ENCODE results near the gene HMX1.

HMX1 gene

DNA sequence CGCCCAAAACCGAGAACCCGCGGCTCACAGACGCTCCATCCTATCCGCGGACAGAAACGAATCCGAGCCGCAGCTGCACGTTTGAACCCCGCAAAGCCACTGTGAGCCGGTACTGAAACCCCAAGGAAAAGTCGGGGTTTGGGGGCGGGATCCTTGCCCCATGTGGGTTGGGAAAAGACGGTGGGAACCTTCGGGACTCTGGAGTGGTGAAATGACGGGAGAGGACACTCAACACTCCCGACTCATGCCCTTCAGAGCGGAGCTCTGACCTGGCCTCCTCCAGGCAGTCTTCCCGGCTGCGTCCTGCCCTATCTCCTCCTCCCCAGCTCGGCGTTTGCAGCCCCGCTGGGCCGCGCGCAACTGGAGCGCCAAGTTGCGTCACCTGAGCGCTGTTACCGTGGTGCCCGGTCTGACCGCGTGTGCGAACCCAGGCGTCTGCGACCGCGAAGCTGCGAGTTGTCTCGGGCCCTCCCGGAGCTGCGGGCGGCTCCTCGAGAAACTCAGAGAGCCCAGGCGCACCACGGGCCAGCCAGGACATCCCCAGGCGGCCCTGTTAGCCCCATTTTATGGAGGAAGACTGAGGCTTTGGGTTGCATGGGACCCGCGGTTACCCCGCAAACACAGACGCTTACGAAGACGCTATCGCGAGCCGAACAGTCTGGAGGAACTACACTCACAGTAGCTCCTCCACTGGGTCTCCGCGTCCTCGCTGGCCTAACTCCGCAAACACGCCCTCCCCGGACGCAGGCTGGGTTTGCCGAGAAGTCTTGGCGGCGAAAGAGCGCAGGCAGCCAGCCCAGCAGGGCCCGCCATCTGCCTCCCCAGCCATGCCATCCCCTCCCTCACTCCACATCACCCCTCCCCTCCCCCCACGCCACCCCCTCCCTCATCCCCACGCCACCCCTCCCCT lies 20.3 kb upstream of the HMX1 start:
- FAIRE-seq: no peak

DNA sequence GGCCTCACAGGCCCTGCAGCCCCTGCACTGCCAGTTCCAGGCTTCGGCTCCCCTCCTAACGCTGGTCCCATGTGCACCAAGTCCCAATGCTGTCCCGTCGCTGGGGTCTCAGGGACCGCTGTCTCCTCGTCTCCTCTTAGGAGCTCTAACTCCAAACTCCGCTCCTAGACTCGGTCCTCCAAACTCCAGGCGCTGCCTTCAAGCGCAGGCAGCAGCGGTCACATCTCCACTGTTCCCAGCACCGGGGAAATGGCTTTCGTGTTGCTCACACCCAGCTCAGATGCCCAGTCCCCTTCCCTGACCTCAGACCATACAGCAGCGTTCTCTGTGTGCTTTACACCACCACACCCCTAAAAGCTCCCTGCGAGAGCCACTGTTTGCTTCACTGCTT lies 19.6 kb upstream of the HMX1 start:
- no peak for FAIRE-seq

- no peak for FAIRE-seq
Observed at GRCh38 chr4:8888856-8889255, 17.2 kb upstream of the HMX1 start.

DNA sequence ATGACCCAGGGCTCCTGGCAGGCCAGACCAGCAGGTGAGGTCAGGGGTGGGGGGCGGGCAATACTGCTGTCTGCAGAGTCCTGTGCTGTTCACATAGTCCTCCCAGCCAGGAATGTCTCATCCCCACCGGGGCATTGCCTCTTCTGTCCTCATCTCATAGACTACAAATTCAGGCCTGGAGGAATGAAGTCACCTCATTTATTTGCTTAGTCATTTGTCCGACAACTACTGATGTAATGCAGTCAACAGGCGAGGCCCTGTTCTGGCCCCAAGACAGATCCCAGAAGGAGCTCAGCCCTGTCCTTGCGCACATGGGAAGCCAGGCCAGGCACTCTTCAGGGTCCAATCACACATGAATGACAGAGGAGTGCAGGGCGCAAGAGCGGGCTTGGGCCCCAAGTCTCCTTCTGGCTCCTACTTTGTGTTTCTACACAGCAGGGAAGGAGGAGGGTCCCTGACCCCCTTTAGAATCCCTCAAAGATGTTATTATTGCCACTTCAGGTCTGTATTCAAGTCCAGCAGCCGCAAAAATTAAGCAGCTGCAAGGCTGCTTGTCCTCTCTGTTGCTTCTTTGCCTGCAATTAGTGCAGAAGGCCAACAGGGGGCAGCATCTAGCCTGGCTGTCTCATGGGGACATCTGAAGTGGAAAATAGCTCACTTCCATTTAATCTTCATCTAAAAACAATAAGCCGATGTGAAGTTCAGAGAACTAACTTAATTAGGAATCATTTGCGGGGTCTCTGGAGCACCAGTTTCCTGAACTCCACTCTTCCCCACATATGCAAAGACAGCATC lies 15.2 kb upstream of the HMX1 start:
- FAIRE-seq: no peak

- no peak for FAIRE-seq
Observed at GRCh38 chr4:8882239-8882638, 10.6 kb upstream of the HMX1 start.

DNA sequence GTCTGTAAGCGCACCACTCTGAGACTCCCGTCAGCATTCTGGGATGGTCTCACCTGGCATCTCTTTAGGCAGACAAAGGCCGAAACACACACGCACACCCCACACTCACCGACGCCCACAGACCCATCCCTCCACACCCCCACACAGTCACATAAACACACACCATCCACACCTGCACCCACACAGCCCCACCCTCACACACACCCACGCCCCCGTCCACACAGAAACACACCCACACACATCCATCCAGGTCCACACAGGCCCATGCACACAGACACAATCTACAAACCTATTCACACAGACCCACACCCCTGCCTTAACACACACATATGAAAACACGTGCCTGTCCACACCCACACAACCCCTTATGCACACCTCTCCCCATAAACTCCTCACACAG lies 9.2 kb upstream of the HMX1 start:
- FAIRE-seq: no peak

- FAIRE-seq: no peak
Observed at GRCh38 chr4:8879574-8879973, 7.9 kb upstream of the HMX1 start.

DNA sequence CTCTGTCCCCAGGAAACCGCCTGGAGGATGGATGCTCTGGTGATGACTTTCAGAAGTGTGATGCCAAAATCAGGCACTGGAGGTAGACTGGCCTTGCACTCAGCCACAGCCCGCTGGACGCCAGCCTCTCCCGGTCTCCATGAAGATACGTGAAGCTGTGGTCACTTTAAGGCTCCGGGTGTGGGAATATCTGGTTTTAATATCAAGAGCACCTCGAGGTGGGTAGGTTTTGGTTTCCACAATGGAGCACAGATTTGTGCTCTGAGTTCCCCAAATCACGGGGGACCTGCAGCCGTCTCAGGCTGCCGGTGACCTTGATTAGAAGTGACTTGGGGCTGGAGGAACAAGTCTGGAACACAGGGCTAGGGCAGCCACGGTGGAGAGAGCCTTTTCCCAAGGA lies 6.8 kb upstream of the HMX1 start:
- FAIRE-seq: no peak

GRCh38 chr4:8877780-8878040 lies 6.1 kb upstream of the HMX1 start:
- FAIRE-seq: no peak

DNA sequence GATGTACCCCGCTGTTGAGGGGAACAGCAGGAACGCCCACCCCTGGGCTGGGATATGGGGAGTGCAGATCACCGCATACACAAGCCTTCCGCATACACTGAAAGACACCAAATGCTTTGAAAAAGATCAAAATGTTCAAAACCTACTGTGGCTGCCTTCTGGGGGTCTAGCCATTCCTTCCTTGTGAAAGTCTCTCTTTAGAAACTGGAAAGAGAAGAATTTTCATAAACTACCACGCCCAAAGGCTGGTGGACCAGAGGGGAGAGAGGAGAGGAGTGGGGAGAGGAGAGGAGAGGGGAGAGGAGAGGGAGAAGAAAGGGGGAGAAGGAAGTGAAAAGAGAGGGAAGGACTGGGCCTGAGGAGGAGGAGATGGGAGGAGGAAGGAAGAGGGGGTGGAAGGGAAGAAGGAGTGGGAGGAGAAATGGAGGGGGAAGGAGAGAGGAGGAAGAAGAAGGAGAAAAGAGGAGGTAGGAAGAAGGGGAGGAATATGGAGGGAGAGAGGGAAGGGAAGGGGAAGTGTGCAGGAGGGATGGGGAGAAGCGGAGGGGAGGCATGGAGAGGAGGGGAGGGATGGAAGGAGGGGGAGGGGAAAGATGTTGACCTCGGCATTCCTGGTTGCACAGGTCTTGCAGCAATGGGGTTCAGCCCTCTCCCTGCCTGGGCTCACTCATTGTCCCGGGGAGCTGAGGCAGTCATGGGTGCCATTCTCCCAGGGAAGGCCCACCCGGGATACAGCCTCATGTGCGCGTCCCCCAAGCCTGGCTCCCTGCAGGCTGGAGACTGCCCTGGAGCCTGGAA lies 5.5 kb upstream of the HMX1 start:
- FAIRE-seq: no peak

DNA sequence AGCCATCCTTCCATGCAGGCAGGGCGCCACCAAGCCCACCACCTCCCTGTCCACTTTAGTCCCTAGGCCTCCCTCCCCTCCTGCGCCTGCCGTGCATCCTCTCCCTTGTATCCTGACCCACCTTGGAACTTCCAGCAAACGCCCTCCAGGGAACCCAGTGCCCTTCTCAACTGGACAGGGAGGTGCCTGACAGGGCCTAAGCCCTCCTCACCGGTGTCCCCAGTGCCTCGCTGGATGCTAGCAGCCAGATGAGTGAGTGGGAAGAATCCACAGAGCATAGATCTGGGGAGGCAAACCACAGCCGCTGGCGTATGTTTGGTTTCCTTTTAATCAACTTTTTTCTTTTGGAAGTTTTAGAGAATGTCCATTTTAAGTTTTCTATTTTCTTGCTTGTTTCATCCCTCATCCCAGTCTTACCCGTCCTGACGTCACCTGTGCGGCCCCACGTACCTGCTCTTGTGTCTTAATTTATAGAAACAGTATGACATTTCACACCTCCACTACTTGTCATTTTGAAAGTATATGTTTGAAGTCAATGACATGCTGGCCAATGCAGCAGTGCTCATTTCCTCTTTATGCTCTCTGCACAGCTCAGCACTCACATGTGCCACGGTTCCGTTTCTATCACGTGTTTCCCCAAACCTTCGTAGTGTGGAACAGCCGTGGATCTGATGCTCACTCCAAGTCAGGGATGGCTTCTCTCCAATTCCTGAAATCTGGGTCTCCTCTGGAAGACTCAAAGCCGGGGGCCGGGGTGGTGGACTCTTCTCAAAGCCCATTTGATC lies 3.4 kb upstream of the HMX1 start:
- FAIRE-seq: no peak

DNA sequence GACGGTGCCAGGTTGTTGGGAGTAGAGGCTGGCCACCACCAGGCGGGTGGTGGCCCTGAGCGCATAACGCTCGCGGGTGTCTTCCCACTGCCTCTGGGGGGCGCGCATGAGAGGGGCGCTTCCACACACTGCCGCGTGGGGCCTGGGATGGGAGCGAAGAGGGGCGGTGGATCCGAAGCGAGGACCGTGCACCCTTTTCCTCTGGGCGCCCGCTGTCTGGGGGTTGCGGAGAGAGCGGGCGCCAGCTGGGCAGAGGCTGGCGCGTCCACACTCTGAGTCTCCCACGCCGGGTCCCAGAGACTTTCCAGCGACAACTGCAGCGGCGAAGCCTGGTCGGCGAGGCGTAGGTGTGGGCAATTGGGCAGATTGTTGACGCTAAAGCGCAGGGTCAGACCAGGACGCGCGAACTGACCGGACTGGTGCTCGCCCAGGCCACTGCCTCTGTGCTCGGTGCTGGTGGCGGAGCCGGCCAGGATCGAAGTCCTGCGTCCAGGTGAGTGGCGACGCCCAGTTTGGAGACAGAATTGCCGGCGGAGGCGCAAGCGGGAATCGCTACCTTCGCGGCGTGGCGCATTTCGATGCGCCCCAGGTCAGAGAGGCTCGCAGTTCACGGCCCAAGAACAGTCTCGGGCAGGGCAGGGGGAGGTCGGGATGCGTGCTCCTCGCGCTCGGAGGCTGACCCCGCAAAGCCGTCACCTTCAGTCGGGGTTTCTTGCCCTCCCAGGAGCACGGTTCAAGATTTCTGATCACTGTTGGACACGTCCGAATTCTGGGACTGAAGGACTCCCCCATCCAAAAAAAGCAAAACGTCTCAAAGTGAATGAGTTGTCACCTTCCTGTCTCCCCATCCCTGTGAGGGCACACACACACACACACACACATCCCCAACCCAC lies 2.6 kb upstream of the HMX1 start:
- FAIRE-seq: no peak

- FAIRE-seq: no peak
Observed at GRCh38 chr4:8872402-8873291, 1.0 kb upstream of the HMX1 start.

DNA sequence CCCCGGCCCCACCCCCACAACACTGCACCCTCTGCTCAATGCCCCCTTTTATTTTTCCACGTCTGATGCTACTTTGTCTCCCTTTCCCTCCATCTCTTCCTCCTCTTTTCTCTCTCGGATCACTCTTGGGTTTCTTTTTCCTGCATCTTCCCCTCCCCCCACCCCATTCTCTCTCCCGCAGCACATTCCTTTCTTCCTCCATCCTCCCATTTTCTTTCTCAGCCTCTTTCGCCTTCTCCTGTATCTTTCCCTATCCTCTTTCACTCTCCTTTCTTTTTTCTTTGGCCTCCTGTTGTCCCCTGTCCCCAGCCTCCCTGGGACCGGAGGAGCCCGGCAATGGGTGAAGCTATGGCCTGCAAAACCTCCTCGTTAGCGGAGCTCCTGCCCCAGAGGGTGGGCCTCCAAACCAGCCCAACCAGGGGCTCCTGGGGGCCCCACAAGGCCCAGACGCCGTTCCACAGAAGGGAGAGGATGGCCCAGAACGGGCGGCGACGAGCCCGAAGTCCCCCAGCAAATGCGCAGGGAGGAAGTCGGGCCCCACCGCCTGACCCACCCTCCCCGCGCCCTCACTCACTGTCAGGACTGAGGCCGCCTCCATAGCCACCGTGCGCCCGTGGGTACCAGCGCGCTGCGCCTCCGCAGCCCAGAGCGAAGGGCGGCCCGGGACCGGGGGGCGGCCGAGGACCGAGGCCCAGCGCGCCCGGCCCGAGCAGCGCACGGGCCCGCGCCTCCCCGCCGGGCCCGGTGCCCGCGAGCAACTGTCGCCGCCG lies 807 bp downstream of the HMX1 start:
- no peak for FAIRE-seq

GRCh38 chr4:8869898-8870646 lies 1.6 kb downstream of the HMX1 start:
- no peak for FAIRE-seq

- no peak for FAIRE-seq
Observed at GRCh38 chr4:8869002-8869897, 2.4 kb downstream of the HMX1 start.

GRCh38 chr4:8868321-8869001 lies 3.2 kb downstream of the HMX1 start:
- no peak for FAIRE-seq

Data from A204.1 (cell line).